ENCODE data around the gene SRD5A1. TPM values are rescaled to one million over a fixed set of nuclear protein-coding genes. Genes with fewer than 3 reads are reported as not detected.

The SRD5A1 gene, protein sequence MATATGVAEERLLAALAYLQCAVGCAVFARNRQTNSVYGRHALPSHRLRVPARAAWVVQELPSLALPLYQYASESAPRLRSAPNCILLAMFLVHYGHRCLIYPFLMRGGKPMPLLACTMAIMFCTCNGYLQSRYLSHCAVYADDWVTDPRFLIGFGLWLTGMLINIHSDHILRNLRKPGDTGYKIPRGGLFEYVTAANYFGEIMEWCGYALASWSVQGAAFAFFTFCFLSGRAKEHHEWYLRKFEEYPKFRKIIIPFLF
- total RNA-seq: 6.5 and 17.5 TPM in 2 replicates

DNA sequence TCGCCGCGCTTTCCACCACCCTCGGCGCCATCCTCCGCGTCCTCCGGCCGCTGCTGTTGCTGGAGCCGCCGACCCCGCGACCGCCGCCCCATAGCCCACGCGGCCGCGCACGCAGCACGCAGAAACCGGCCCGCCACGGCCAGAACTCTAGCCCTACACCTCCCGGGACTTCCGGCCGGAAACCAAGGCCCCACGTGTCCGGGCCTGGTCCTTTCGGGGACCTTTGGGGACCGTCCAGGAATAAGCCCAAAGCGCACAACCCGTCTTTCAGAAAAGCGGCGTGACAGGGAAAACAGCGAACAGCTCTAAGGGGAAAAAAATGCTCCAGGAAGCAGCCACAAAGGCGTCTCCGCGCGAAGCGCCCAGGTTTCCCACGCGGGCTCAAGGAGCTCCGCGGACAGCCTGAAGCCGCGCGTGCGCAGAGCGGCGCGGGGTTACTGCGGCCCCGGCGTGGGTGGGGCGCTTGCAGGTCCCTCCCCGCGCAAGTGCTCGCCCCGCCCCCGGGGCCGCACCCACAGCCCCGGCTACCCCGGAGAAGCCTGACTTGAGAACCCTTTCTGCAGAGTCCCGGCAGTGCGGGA is at the start of gene SRD5A1, which contains the start of gene NSUN2:
Gene SRD5A1, plus strand, starts transcription at position 553 of the 581 bp plus-strand sequence. CDS start 137 bp downstream, outside the sequence.
Gene NSUN2, minus strand, starts transcription at position 157 of the 581 bp plus-strand sequence. Its CDS starts 65 bp downstream, at position 92.

DNA sequence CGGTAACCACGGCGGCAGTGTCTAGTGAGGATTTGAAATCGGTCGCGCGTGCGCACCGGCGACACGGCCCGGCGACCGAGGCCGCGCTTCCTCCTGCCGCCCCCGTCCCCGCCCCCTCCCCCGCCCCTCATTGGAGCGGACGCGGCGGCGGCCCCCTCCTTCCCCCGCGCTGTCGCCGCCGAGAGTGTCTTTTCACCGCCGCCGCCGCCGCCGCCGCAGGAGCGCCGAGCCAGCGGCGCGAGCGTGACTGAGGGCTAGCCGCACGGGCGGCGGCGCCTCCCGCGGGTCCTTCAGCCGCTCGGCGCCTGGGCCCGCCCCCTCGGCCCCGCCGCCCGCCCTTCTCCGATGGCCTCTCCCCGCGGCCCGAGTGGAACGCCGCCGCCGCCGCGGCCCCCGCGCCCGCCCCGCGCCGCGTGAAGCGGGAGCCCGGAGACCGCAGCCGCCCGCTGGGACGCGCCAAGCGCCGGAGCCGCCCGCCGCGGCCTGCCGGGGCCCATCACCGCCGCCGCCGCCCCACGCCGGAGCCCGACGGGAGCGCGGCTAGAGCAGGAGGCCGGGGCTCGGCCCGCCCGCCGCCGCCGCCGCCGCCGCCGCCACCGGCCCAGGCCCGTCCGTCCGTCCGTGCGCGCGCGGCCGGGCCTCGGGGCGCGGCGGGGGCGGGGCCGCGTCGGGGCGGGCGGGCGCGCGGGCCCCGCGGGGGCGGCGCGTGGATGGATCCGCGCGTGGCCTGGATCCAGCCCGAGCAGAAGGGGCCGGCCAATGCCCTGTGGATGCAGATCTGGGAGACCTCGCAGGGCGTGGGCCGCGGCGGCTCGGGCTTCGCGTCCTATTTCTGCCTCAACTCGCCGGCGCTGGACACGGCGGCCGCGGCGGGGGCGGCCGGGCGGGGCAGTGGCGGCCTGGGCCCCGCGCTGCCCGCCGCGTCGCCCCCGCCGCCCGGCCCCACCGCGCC is 80.3 kb downstream of the SRD5A1 start, which contains the start of gene TENT4A:
Gene TENT4A, plus strand, starts transcription at position 159 of the 952 bp plus-strand sequence. Its CDS starts 552 bp downstream, at position 711.

Other genes with a start within 250 kb of the SRD5A1 start
- under 0.01 and 0.12 TPM in 2 replicates for gene UBE2QL1, start 184.6 kb upstream of the SRD5A1 start, total RNA-seq
- 42.3 and 45.8 TPM in 2 replicates for gene NSUN2, start 396 bp upstream of the SRD5A1 start, total RNA-seq
- gene TENT4A, start 80.0 kb downstream of the SRD5A1 start, total RNA-seq: 15.7 and 20.4 TPM in 2 replicates